ENCODE data around the gene MYT1.
"Not testable (repeated sequence)": the region's sequence is repeated elsewhere in the genome, so short reads cannot be mapped to it uniquely, and the experiment has no call there.

MYT1 gene

GRCh38 chr20:64171211-64171610 is 7.0 kb downstream of the MYT1 start:
- DNase-seq: no peak

- DNase-seq: no peak
These were observed 8.9 kb downstream of the MYT1 start for GRCh38 chr20:64173116-64173515.

DNA sequence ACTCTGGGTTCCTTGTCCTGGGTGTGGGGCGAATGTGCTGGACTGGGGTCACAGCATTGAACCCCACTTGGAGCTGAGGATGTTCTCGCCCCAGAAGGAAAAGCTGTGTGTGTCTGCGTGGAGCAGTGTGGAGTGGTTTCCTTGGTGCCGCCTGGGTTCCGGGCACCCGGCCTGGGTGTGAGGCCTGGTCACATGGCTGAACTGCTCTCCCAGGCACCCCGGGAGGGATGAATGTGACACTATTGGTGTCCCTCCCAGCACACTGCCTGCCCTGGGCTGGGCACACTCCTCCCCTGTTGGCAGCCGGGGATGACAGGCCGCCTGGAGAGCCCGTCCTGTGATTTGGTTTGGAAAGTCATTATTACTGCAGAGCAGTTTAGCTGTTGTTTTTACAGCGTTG is 12.3 kb downstream of the MYT1 start:
- DNase-seq: no peak

DNA sequence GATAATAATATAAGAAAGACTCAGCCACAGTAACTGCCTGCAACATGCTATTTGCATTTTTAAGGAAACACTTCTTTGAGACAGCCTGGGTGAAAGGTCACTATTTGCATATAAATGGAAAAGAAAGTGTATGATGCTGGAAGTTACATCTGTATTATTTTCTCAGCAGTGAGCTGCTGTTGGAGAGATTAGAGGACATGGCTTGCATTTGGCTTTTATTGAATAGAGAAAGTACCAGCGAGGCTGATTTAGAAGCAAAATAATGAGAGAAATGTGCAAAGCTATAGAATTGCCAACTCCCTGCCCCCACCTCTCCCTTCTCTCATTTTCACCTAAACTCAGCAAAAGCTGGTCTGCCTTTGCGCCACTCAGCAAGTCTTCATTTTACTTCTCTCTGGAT is 12.7 kb downstream of the MYT1 start:
- no peak for DNase-seq

DNA sequence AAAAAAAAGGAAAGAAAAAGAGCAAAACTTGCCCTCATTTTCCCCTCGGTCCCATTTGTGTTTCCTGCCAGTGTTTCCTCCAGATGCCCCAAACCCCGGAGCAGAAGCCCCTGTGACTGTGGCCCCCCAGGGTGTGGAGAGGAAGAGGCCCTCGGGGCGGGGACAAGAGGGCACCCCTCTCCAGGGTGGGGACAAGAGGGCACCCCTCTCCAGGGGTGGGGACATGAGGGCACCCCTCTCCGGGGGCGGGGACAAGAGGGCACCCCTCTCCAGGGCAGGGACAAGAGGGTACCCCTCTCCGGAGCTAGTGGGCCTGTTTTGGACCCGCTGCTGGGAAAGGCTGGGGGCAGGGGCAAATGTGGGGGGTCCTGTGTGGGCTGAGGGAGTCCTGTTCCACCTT is 13.1 kb downstream of the MYT1 start:
- no peak for DNase-seq

DNA sequence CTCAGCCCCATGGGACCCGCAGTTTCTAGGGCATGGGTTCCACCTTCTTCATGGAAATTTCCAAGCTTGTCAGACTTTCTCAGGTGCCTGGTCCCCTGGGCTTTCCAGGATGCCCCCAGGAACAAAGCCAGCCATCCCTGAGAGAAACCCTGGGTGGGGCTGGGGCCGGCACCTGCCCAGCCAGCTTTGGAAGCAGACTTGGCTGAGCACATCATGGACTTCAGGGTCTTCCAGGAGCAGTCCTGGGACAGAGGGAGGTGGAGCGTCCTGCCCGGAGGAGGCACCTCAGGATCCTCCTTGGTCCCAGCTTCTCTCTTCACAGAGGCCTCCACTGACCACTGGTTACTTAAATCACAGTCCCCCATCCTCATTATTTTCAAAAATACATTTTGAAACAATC is 13.5 kb downstream of the MYT1 start:
- DNase-seq: no peak

GRCh38 chr20:64178925-64179324 is 14.7 kb downstream of the MYT1 start:
- not testable (repeated sequence) for DNase-seq

GRCh38 chr20:64179805-64180204 is 15.6 kb downstream of the MYT1 start:
- no peak for DNase-seq

DNA sequence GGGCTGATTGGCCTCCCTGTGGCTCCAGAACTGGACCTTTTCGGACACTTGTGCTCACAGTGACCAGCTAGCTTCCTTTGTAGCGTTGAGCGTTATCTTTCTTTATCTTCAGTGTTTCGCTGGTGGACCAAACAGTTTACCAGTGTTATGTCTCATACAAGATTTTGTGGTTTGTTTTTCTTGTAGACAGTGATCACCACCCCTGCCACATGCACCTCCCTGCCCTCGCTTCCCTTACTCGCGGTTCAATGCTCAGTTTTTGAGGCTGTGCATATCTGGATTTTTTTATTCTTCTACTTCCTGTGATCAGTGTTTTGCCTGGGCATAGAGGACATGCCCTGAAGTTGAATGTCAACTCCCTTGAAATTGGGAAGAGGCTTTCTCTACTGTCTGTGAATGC is 16.4 kb downstream of the MYT1 start:
- no peak for DNase-seq

GRCh38 chr20:64181391-64181790 is 17.1 kb downstream of the MYT1 start:
- no peak for DNase-seq

DNA sequence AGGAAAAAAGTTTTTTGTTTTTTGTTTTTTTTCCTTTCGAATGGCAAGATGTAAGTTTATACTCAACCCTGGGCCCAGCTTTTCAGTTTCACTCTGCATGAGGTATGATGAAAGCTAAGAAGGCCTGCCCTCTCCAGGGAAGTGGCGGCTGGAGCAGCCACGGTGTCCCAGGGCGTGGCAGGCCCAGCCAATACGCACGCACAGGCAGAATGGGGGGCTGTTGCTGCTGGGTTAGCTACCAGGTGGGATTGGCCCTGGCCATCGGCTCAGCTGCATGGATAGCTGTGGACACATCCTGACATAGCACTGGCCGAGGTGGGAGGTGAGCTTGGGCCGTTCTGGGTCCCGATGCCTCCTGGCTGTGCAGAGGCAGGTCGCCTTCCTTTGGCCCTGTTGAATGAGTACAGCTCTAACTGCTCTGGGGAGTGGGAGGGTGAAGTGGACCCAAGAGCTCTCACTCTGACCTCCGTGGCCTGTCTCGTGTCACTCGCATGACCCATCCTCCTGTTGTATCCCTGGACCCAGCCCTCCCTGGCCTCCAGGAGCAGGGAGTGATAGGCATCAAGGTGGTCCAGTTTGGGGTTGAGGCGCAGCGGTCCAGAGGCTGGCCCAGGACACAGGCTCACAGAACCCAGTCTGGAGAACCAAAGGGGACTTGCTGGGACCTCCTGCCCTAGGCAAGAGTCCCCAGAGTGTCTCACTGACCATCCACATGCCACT is 18.1 kb downstream of the MYT1 start:
- DNase-seq: no peak

- no peak for DNase-seq
These were observed 19.1 kb downstream of the MYT1 start for GRCh38 chr20:64183313-64183712.

- DNase-seq: no peak
These were observed 20.5 kb downstream of the MYT1 start for GRCh38 chr20:64184795-64185194.

- DNase-seq: no peak
These were observed 21.1 kb downstream of the MYT1 start for GRCh38 chr20:64185276-64185900.

DNA sequence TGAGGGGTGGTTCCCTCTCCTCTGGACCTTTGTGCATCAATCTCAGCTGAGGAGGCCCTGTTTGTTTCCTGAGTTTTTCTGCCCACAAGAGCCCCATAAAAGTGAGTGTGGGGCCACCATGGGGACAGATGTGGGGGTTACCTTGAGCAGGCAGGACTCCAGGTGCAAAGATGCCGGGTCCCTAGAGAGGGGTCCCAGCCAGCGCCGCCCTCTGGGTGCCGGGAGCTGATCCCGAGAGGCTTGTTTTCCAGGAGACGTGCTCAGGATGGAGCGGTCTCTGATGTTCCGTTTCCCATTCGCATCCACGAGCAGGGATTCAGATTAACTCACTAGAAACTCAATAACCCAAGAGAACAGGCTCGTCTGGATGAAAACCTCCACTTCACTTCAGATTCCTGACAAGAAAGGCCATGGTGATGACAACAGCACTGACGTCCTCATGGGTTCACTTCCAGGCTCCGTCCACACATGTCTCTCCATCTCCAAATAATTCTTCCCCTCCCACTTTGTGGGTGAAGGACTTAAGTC is 21.9 kb downstream of the MYT1 start:
- DNase-seq: no peak

- not testable (repeated sequence) for DNase-seq
These were observed 23.0 kb downstream of the MYT1 start for GRCh38 chr20:64187213-64187612.

GRCh38 chr20:64188091-64188490 is 23.8 kb downstream of the MYT1 start:
- no peak for DNase-seq

GRCh38 chr20:64188682-64189529 is 24.7 kb downstream of the MYT1 start:
- DNase-seq: no peak

DNA sequence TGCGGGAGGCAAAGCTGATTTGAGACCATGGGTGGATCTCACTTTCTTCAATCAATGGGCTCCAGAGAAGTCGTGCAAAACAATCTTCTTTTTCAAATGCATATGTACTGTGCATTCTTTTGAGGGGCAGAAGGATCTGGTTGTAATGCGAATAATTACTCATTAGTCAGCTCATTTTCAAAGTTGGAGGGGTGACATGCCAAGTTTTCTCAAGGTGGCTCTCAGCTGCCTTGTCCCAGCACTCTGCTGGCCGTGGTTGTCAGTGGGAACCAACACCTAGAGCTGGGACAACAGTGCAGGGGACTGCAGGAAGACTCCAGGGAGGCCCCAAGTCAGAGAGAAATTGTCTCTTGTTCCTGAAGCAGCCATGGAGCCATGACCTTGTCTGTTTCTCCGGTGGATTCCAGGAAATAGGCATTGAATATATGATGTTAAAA is 25.3 kb downstream of the MYT1 start:
- no peak for DNase-seq

DNA sequence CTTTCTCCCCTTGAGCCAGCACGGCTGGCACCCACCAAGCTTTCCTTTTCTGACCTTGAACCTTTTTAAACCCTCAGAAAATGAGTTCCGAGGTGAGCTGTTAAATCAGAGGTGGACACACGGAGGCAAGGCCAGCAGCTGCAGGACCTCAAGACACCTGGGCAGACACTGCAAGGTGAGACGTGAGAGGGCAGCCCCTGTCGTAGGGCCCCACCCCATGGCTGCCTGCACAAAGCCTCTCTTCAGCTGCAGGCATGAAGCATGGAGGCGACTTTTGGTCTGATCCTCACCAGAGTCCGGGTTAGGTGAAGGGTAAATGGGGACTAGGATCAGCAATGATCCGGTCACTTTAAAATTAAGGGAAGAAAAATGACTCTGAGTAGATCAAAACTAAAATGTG is 25.7 kb downstream of the MYT1 start:
- DNase-seq: no peak

DNA sequence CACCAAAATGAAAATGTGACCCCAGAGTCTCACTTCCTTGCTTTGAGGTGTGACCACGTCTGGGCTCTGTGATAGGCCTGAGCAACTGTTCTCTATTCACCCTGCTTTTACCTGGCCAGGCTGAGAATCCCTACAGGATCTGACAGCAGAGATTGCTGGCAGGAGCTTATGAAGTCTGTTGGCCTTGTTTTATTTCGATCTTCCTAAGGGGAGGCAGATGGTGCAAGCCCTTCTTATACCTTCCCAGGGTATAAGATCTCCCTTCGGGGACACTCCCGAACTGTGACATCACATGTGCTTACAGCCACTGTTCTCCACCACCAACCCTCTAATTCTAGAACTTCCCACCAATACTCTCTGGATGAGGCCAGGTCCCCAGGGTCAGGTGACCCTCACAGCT is 26.8 kb downstream of the MYT1 start:
- DNase-seq: no peak

- no peak for DNase-seq
These were observed 28.2 kb downstream of the MYT1 start for GRCh38 chr20:64192406-64192805.

DNA sequence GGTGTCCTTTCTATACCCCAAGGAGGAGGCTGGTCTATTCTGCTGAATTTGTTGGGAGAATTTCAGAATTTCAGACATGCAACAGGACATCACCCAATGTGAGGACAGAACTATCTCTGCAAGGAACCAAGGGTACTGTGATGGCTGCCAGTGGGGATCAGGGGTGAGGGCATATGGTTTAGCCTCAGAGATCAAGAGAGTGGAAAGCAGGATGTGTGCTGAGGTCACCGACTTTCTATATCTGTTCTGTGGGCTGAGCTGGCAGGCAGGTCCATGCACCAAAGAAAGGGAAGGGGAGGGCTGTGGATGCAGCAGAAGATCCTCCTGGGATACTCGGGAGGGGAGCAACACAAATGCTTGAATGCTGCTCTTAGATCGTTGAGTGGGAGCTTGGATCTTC is 28.8 kb downstream of the MYT1 start:
- DNase-seq: no peak

GRCh38 chr20:64194269-64194668 is 30.0 kb downstream of the MYT1 start:
- no peak for DNase-seq
